Measurements from ENCODE around the gene PSMD9. TPM values are rescaled to one million over a fixed set of nuclear protein-coding genes. Genes with fewer than 3 reads are reported as not detected.

PSMD9 gene
- total RNA-seq, 1 experiment from 2014 or later = 55.5 TPM

DNA sequence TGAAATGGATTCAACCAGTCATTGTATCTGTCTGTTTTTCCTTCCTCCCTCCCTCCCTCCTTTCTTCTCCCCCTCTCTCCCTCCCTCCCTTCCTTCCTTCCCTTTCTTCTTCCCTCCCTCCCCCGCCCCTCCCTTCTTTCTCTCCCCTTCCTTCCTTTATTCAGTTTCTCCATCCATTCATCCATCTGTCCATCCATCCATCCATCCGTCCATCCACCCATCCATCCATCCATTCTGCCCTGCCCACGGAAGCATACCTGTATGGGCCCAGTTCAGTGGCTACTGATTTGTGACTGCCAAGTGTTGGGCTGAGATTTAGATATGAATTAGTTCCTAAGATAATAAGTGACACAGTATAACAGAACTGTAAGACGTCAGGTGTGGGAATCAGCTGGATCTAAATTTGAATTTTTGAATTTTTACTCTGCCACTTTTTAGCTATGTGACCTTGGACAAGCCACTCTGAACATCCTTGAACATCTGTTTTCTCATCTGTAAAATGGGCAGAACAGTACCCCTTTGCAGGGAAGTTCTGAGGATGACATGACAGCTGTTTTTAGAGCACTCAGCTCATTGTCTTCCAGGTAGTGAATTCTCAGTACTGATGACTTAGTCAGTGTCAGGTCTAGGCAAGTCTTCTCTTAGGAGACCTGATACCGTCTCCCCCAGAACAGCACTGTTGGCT lies 72.7 kb downstream of the PSMD9 start:
- ChIA-PET POLR2A (no interaction called here), CTCF (no interaction called here), RAD21 (ENCODE audit: low non-redundant PET in 1 of 2, low total read pairs in 2 of 2, uncharacterized antibody in 2 of 2, unreplicated experiment in 2 of 2) (no interaction called here)
- H3K79me2 ChIP-seq (ENCODE audit: insufficient read depth, low read length) = no peaks in the 10 kb centered on the region
- intact Hi-C loops (cut with micrococcal nuclease) = no loop called here
- no peak overlapping the region for H3K27ac ChIP-seq (ENCODE audit: low read depth, low read length)
- TF ChIP-seq CBX3 (IDR thresholded peaks at IDR 0.05; ENCODE audit: low read depth) (no peak), FOSL1 (IDR thresholded peaks at IDR 0.05; ENCODE audit: low read depth) (no peak), YY1 (IDR thresholded peaks at IDR 0.05; ENCODE audit: extremely low read depth, insufficient replicate concordance, low read depth, low read length) (no peak), EZH2phosphoT487 (IDR thresholded peaks at IDR 0.05; ENCODE audit: borderline replicate concordance) (no peak), SIN3A (IDR thresholded peaks at IDR 0.05; ENCODE audit: low read depth) (no peak), EZH2 (IDR thresholded peaks at IDR 0.05) (no peak), SRF (IDR thresholded peaks at IDR 0.05; ENCODE audit: low read depth) (no peak), EGR1 (IDR thresholded peaks at IDR 0.05; ENCODE audit: low read depth) (no peak), ELF1 (IDR thresholded peaks at IDR 0.05; ENCODE audit: borderline replicate concordance, low read depth) (no peak), RAD21 (IDR thresholded peaks at IDR 0.05; ENCODE audit: low read depth) (no peak)
- TF ChIP-seq, protein P1, sequence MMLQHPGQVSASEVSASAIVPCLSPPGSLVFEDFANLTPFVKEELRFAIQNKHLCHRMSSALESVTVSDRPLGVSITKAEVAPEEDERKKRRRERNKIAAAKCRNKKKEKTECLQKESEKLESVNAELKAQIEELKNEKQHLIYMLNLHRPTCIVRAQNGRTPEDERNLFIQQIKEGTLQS (IDR thresholded peaks at IDR 0.05) = no peak
- TF ChIP-seq, protein P2, sequence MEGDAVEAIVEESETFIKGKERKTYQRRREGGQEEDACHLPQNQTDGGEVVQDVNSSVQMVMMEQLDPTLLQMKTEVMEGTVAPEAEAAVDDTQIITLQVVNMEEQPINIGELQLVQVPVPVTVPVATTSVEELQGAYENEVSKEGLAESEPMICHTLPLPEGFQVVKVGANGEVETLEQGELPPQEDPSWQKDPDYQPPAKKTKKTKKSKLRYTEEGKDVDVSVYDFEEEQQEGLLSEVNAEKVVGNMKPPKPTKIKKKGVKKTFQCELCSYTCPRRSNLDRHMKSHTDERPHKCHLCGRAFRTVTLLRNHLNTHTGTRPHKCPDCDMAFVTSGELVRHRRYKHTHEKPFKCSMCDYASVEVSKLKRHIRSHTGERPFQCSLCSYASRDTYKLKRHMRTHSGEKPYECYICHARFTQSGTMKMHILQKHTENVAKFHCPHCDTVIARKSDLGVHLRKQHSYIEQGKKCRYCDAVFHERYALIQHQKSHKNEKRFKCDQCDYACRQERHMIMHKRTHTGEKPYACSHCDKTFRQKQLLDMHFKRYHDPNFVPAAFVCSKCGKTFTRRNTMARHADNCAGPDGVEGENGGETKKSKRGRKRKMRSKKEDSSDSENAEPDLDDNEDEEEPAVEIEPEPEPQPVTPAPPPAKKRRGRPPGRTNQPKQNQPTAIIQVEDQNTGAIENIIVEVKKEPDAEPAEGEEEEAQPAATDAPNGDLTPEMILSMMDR (IDR thresholded peaks at IDR 0.05 in 2 of 3, conservative IDR thresholded peaks at IDR 0.05 in 1 of 3; ENCODE audit: borderline replicate concordance in 1 of 3, insufficient read depth in 1 of 3, low read depth in 2 of 3, low read length in 2 of 3) = no peak
- TF ChIP-seq, protein P3, sequence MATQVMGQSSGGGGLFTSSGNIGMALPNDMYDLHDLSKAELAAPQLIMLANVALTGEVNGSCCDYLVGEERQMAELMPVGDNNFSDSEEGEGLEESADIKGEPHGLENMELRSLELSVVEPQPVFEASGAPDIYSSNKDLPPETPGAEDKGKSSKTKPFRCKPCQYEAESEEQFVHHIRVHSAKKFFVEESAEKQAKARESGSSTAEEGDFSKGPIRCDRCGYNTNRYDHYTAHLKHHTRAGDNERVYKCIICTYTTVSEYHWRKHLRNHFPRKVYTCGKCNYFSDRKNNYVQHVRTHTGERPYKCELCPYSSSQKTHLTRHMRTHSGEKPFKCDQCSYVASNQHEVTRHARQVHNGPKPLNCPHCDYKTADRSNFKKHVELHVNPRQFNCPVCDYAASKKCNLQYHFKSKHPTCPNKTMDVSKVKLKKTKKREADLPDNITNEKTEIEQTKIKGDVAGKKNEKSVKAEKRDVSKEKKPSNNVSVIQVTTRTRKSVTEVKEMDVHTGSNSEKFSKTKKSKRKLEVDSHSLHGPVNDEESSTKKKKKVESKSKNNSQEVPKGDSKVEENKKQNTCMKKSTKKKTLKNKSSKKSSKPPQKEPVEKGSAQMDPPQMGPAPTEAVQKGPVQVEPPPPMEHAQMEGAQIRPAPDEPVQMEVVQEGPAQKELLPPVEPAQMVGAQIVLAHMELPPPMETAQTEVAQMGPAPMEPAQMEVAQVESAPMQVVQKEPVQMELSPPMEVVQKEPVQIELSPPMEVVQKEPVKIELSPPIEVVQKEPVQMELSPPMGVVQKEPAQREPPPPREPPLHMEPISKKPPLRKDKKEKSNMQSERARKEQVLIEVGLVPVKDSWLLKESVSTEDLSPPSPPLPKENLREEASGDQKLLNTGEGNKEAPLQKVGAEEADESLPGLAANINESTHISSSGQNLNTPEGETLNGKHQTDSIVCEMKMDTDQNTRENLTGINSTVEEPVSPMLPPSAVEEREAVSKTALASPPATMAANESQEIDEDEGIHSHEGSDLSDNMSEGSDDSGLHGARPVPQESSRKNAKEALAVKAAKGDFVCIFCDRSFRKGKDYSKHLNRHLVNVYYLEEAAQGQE (IDR thresholded peaks at IDR 0.05; ENCODE audit: low read depth) = no peak
- H3K27me3 ChIP-seq (ENCODE audit: insufficient read depth, low read length) = no peaks in the 10 kb centered on the region
- ATAC-seq (no peak), DNase-seq (ENCODE audit: low read depth, low spot score) (no peak)
- no peaks in the 10 kb centered on the region for H4K20me1 ChIP-seq (ENCODE audit: insufficient read depth)
- no peaks in the 10 kb centered on the region for H3K36me3 ChIP-seq (ENCODE audit: control insufficient read depth in 1 of 2, insufficient read depth in 2 of 2, low read length in 2 of 2)
- H3K9ac ChIP-seq (ENCODE audit: low read length) = no peak overlapping the region
- no peak overlapping the region for H3K4me3 ChIP-seq (replicated peaks in 1 of 2; ENCODE audit: low read depth in 1 of 2, low read length in 2 of 2)
- no peak overlapping the region for H3K4me2 ChIP-seq (ENCODE audit: low read length)
- no peaks in the 10 kb centered on the region for H3K9me2 ChIP-seq (ENCODE audit: insufficient read depth)
- no TSS peak for BruUV-seq (replicated peaks)
- H2AFZ ChIP-seq (ENCODE audit: low read depth, low read length, poor library complexity, severe bottlenecking) = no peak overlapping the region
- H3K4me1 ChIP-seq (ENCODE audit: control insufficient read depth in 1 of 2, insufficient read depth in 2 of 2, low read length in 2 of 2) = peaks cover 0 to 6% of the 10 kb centered on the region in 2 experiments; a peak in 1 of 4 replicates
- no peaks in the 10 kb centered on the region for H3K9me3 ChIP-seq (ENCODE audit: control insufficient read depth in 1 of 2, insufficient read depth in 1 of 2, low read depth in 1 of 2, low read length in 2 of 2)

Measured in HCT116 (cell line).